Heart left ventricle (tissue), 16 donors: ENCODE data around the gene TOMM6. TPM values are rescaled to one million over a fixed set of nuclear protein-coding genes. Genes with fewer than 3 reads are reported as not detected.
"Not testable (repeated sequence)": the region's sequence is repeated elsewhere in the genome, so short reads cannot be mapped to it uniquely, and the experiment has no call there.

Experiments used
- ATAC-seq, 4 donors: fragments of 200-7000 bp; cut with Tn5 transposase; one replicate each; pipeline ENCODE4 v1.9.1; 2020 to 2022; ENCODE audit warnings: moderate library complexity in 4 of 4, mild to moderate bottlenecking in 3 of 4, moderate number of reproducible peaks in 1 of 4
- DNase-seq, 5 donors: peaks; one replicate each; pipeline ENCODE4 v3.0.0-alpha.2; 2020
- H3K27ac ChIP-seq, 12 donors: fragments of 200-600 bp; sonication (generic) in 4 of 12; one replicate each; pipeline versions ENCODE4 v1.5.0 to v1.8.0; 2016 to 2022; ENCODE audit warnings: mild to moderate bottlenecking in 2 of 12
- H3K27me3 ChIP-seq, 9 donors: fragments of 200-600 bp; sonication (generic) in 2 of 9; one replicate each; pipeline versions ENCODE4 v1.5.1 to v1.8.0; 2016 to 2022; ENCODE audit warnings: mild to moderate bottlenecking in 3 of 9
- H3K36me3 ChIP-seq, 9 donors: fragments of 200-600 bp; sonication (generic) in 2 of 9; one replicate each; pipeline versions ENCODE4 v1.5.0 to v1.8.0; 2018 to 2022; ENCODE audit warnings: mild to moderate bottlenecking in 2 of 9
- H3K4me1 ChIP-seq, 12 donors: fragments of 200-600 bp; sonication (generic) in 4 of 12; one replicate each; pipeline versions ENCODE4 v1.5.0 to v1.8.0; 2016 to 2022; ENCODE audit warnings: mild to moderate bottlenecking in 3 of 12
- H3K4me3 ChIP-seq, 12 donors: fragments of 200-600 bp; sonication (generic) in 4 of 12; one replicate each; pipeline versions ENCODE4 v1.5.0 to v1.8.0; 2017 to 2022; ENCODE audit warnings: mild to moderate bottlenecking in 9 of 12, moderate library complexity in 4 of 12
- H3K9me3 ChIP-seq, 12 donors: fragments of 200-600 bp; sonication (generic) in 4 of 12; one replicate each; pipeline versions ENCODE4 v1.5.0 to v1.8.0; 2016 to 2022; ENCODE audit warnings: mild to moderate bottlenecking in 1 of 12
- POLR2A ChIP-seq, 2 donors: fragments of 450-650 bp; IDR thresholded peaks; one replicate each; pipeline ENCODE4 v1.6.1; 2017; ENCODE audit warnings: antibody characterized with exemption in 2 of 2, mild to moderate bottlenecking in 2 of 2, moderate library complexity in 2 of 2
- WGBS, 4 donors: extraction: QIAGEN DNeasy Blood & Tissue Kit in 2 of 4; methylation state at CpG; one replicate each; pipeline versions ENCODE4 v1.1.5 to v1.1.7; 2013 to 2018; 5-methylcytosine and 5-hydroxymethylcytosine counted together
- intact Hi-C, 10 donors: fragments of 100-400 bp; cut with DNase I; formaldehyde crosslinking; loops; one replicate each; pipeline versions ENCODE4 v1.11.1 to v1.14.2; 2022
- polyA plus RNA-seq, 2 donors: library from polyadenylated mRNA; stranded (reverse); fragments of 200-250 nt; gene quantifications; one replicate each; pipeline ENCODE4 v1.2.3, GENCODE V29; 2013
- total RNA-seq, 9 donors: library from RNA; depleted of rRNA in 2 of 9; stranded (reverse); fragments of >200 nt in 2 of 9; fragmentation: NEBNext Ultra II Directional in 3 of 9; extraction: Animal tissue kit (Norgen Biotek cat#: 25700) in 3 of 9; gene quantifications; one replicate each; pipeline versions ENCODE4 v1.1.0 to v1.2.4, GENCODE V29; 2016 to 2023
- TF ChIP-seq, protein P1 (sequence below), 12 donors: fragments of 200-600 bp; sonication (generic) in 4 of 12; IDR thresholded peaks; one replicate each; pipeline versions ENCODE4 v1.5.0 to v1.8.0; 2018 to 2022; ENCODE audit warnings: antibody characterized with exemption in 12 of 12, mild to moderate bottlenecking in 5 of 12
- donor health status: ischemic (EF 13 %, LVEDD 7.1; RV severe dilation, severe dysfunction).
- donor health status: healthy with polysubstance abuse.
- donor health status: DM: no; HTN: yes; CAD: no.
- donor health status: DM: no; HTN: no; CAD: no.
- donor health status: ischemic (EF 25% LVEDD 6.9; RV normal size, moderate dysfunction).
- donor health status: ischemic (EF 25% LVEDD 5.7; RV mildly dilated, moderate dysfunction).
- donor health status: healthy.
- donor health status: DM: yes; HTN: yes; CAD: no.
- donor health status: ischemic (EF 35%, LVEDD 5.7; RV mildly dilated, moderate dysfunction).
- donor health status: nonischemic (EF 11% LVEDD 7.7; RV severe dilation, severe dysfunction).
- donor health status: DM: yes; HTN: yes; CAD: no.
- donor health status: PGD.
- donor health status: ischemic (EF 29% LVEDD 5.4; RV normal size, mild dysfunction).
- donor health status: nonischemic (EF 23%, LVEDD 6.1; RV moderate dilation, normal function).

The TOMM6 gene
- total and polyA plus RNA-seq, 11 donors: 158 to 277 (median 182) TPM

GRCh38 chr6:41758641-41759035 lies 28.9 kb upstream of the TOMM6 start:
- no peaks in the 10 kb centered on the region for H3K36me3 ChIP-seq
- H3K27me3 ChIP-seq: no peaks in the 10 kb centered on the region
- no peaks in the 10 kb centered on the region for H3K9me3 ChIP-seq
- no peaks in the 10 kb centered on the region for H3K4me1 ChIP-seq
- TF ChIP-seq, protein P1, sequence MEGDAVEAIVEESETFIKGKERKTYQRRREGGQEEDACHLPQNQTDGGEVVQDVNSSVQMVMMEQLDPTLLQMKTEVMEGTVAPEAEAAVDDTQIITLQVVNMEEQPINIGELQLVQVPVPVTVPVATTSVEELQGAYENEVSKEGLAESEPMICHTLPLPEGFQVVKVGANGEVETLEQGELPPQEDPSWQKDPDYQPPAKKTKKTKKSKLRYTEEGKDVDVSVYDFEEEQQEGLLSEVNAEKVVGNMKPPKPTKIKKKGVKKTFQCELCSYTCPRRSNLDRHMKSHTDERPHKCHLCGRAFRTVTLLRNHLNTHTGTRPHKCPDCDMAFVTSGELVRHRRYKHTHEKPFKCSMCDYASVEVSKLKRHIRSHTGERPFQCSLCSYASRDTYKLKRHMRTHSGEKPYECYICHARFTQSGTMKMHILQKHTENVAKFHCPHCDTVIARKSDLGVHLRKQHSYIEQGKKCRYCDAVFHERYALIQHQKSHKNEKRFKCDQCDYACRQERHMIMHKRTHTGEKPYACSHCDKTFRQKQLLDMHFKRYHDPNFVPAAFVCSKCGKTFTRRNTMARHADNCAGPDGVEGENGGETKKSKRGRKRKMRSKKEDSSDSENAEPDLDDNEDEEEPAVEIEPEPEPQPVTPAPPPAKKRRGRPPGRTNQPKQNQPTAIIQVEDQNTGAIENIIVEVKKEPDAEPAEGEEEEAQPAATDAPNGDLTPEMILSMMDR (IDR thresholded peaks at IDR 0.05): no peak
- no peak for TF ChIP-seq POLR2A (IDR thresholded peaks at IDR 0.05)
- intact Hi-C loops: no loop called here
- H3K27ac ChIP-seq: no peak overlapping the region
- H3K4me3 ChIP-seq: no peak overlapping the region
- WGBS, 4 donors: 80 to 87% (median 85%) methylated on average over 6 of the region's 6 CpGs
- ATAC-seq (no peak), DNase-seq (peak in 1 of 5 donors; percentile 10)

DNA sequence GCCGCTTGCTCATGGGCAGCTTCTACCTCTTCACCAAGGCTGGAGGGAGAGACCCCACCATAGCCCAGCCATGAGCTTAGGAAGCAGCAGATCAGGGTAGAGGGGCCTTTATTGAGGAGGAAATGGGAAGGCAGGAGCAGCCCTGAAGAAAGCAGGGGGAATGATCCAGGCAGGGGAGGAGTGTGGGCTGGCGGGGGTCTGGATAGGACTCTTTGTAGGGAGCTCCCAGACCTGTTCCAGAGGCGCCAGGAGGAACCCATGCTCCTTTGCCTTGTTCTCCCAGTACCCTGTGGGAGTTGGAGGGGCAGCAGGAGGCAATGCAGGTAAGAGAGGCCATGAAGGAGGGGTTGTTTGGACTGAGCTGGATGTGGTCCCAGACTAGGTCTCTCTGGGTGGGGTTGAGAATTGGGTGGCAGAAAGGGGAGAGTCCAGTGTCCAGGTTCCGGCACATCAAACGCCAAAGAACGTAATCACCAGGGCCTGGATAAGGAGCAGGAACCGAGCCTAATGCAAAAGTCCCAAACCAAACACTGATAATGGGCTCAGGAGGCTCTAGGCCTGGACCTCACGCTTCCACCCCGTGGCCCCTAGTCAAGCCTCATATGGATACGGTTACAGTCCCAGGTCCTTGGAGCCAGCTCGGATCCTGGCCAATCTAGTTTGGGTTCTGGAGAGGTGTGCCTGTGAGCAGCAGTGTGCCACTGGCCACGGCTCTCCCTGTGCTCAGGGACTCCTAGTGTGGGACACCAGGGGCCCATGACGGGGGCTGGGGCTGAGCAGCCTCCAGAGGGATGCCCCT lies 28.2 kb upstream of the TOMM6 start:
- DNase-seq (peak in 1 of 5 donors; percentile 35), ATAC-seq (no peak)
- Histone ChIP-seq H3K27me3 (no peaks in the 10 kb centered on the region), H3K4me3 (no peak overlapping the region), H3K36me3 (no peaks in the 10 kb centered on the region), H3K27ac (no peak overlapping the region), H3K4me1 (no peaks in the 10 kb centered on the region), H3K9me3 (no peaks in the 10 kb centered on the region)
- TF ChIP-seq, protein P1 (IDR thresholded peaks at IDR 0.05): no peak
- no peak for TF ChIP-seq POLR2A (IDR thresholded peaks at IDR 0.05)
- WGBS, 4 donors: 87 to 93% (median 92%) methylated on average over 13 of the region's 13 CpGs
- intact Hi-C loops: no loop called here

- H3K27me3 ChIP-seq: no peaks in the 10 kb centered on the region
- H3K27ac ChIP-seq: no peak overlapping the region
- H3K9me3 ChIP-seq: no peaks in the 10 kb centered on the region
- intact Hi-C loops: no loop called here
- DNase-seq (peak in 1 of 5 donors; percentile 3), ATAC-seq (no peak)
- no peak for TF ChIP-seq POLR2A (IDR thresholded peaks at IDR 0.05)
- TF ChIP-seq, protein P1 (IDR thresholded peaks at IDR 0.05): no peak
- H3K4me1 ChIP-seq: no peaks in the 10 kb centered on the region
- no peaks in the 10 kb centered on the region for H3K36me3 ChIP-seq
- H3K4me3 ChIP-seq: no peak overlapping the region
- WGBS, 4 donors: 77 to 94% (median 89%) methylated on average over 2 of the region's 2 CpGs
Observed at GRCh38 chr6:41759905-41760579, 27.5 kb upstream of the TOMM6 start.

GRCh38 chr6:41763470-41763869 lies 24.0 kb upstream of the TOMM6 start:
- Histone ChIP-seq H3K9me3 (no peaks in the 10 kb centered on the region), H3K27ac (no peak overlapping the region), H3K27me3 (no peaks in the 10 kb centered on the region), H3K36me3 (no peaks in the 10 kb centered on the region), H3K4me3 (no peak overlapping the region), H3K4me1 (peaks cover 0 to 22% (median 18%) of the 10 kb centered on the region in 12 donors)
- TF ChIP-seq POLR2A (IDR thresholded peaks at IDR 0.05): no peak
- TF ChIP-seq, protein P1 (IDR thresholded peaks at IDR 0.05): no peak
- WGBS, 4 donors: 47 to 63% (median 54%) methylated on average over 2 of the region's 2 CpGs
- ATAC-seq (no peak), DNase-seq (no peak)
- intact Hi-C loops: no loop called here

DNA sequence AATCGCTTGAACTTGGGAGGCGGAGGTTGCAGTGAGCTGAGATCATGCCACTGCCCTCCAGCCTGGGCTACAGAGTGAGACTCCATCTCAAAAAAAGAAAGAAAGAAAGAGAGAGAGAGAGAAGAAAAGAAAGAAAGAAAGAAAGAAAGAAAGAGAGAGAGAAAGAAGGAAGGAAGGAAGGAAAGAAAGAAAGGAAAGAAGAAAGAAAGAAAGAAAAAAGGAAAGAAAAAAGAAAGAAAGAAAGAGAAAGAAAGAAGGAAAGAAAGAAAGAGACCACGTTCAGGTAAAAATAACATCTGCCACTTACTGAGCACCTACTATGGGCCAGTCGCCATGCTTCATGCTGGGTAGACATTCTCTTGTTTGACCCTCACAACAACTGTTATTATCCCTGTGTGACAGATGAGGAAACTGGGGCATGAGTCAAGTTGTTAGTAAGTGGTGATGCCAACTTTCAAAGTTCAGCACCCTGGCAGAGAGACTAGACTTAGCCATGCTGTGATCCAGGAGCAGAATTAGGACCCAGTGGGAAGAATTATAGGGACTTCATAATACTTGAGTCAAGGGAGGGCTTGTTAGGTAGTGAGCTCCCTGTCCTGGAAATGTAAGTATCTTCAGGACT lies 21.3 kb upstream of the TOMM6 start:
- Histone ChIP-seq H3K36me3 (peaks cover 0 to 19% (median 11%) of the 10 kb centered on the region in 9 donors), H3K27ac (peak overlapping the region in 8 of 12 donors; percentile 32 to 79 (median 68)), H3K4me1 (peaks cover 0 to 28% (median 19%) of the 10 kb centered on the region in 12 donors)
- not testable (repeated sequence) for DNase-seq, H3K9me3 ChIP-seq, H3K4me3 ChIP-seq, H3K27me3 ChIP-seq
- intact Hi-C loops: loop anchor here in 1 of 10 donors (5.0 kb wide), 1 partner anchor 59 kb away; no protein-coding TSS in a partner anchor
- ATAC-seq: peak in 1 of 4 donors; percentile 47
- WGBS, 4 donors: 92 to 93% (median 93%) methylated on average over 4 of the region's 4 CpGs
